ENCODE results near the gene PIGK.

- TF ChIP-seq NFRKB (IDR thresholded peaks at IDR 0.05), result no peak
- no peak for TF ChIP-seq FOXA1 (IDR thresholded peaks at IDR 0.05)
- no peak for TF ChIP-seq BHLHE40 (IDR thresholded peaks at IDR 0.05; ENCODE audit: borderline replicate concordance)
- TF ChIP-seq HDGF (IDR thresholded peaks at IDR 0.05; ENCODE audit: borderline replicate concordance), result no peak
- TF ChIP-seq SUZ12 (IDR thresholded peaks at IDR 0.05), result no peak
- no peak for TF ChIP-seq FOXK2 (IDR thresholded peaks at IDR 0.05)
- TF ChIP-seq ELF4 (IDR thresholded peaks at IDR 0.05), result no peak
- no peak for TF ChIP-seq SP1 (IDR thresholded peaks at IDR 0.05)
- no peak for TF ChIP-seq FOXM1 (IDR thresholded peaks at IDR 0.05; ENCODE audit: borderline replicate concordance)
- no peak for TF ChIP-seq ARNT (IDR thresholded peaks at IDR 0.05)
- TF ChIP-seq L3MBTL2 (conservative IDR thresholded peaks at IDR 0.05), result no peak
- TF ChIP-seq TARDBP (IDR thresholded peaks at IDR 0.05), result no peak
Measured at GRCh38 chr1:77170687-77171086, 48.5 kb downstream of the PIGK start.

All from HEK293T (cell line).